IgD-negative memory B cell (primary cell): ENCODE measurements around the gene ARHGAP24. TPM values are rescaled to one million over a fixed set of nuclear protein-coding genes. Genes with fewer than 3 reads are reported as not detected.
A peak's percentile ranks its signal among the peaks of the same experiment; 100 is the strongest.
"Not testable (repeated sequence)": the region's sequence is repeated elsewhere in the genome, so short reads cannot be mapped to it uniquely, and the experiment has no call there.

Source experiments
- H3K27ac Mint-ChIP-seq, 3 donors: one replicate each; pipeline ENCODE4 v1.8.0; 2020 to 2022; ENCODE audit warnings: mild to moderate bottlenecking in 3 of 3, mixed read lengths in 3 of 3, moderate library complexity in 1 of 3
- H3K27me3 Mint-ChIP-seq: one replicate; pipeline ENCODE4 v1.8.0; 2021; ENCODE audit warnings: mixed read lengths
- H3K36me3 Mint-ChIP-seq: one replicate; pipeline ENCODE4 v1.8.0; 2020; ENCODE audit warnings: mild to moderate bottlenecking, mixed read lengths
- H3K4me1 Mint-ChIP-seq, 3 donors: one replicate each; pipeline ENCODE4 v1.8.0; 2020 to 2022; ENCODE audit warnings: mixed read lengths in 3 of 3, mild to moderate bottlenecking in 1 of 3
- H3K4me3 Mint-ChIP-seq, 4 donors: one replicate each; pipeline ENCODE4 v1.8.0; 2020 to 2022; ENCODE audit warnings: mild to moderate bottlenecking in 4 of 4, mixed read lengths in 4 of 4, moderate library complexity in 3 of 4
- H3K9me3 Mint-ChIP-seq, 3 donors: one replicate each; pipeline ENCODE4 v1.8.0; 2020 to 2021; ENCODE audit warnings: mixed read lengths in 3 of 3, mild to moderate bottlenecking in 1 of 3
- polyA plus RNA-seq: library from polyadenylated mRNA; unstranded; fragments of 300-500 nt; fragmentation: Illumina TruSeq; gene quantifications from one replicate; pipeline ENCODE4 v1.2.3, GENCODE V29; 2021

The ARHGAP24 gene
- polyA plus RNA-seq, 1 donor from 2014 or later = 93.4 TPM

DNA sequence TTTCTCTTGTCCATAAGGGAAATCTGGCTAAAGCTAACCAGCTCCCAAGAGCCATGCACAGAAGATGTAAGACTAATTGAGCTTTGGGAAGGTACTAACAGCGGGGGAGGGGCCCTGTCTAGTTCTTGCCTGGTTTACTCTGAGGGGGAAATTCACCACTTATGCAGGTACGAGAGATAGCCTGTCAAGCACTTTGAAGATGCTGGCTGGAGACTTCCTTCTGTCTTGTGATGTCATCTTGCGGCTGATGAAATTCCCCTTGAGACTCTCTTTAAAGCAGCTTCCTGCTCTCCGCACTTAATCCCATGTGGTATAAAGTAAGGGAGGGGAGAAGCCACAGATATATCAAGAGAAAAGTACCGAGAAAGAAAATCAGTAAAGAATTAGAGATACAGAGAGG lies 539.6 kb downstream of the ARHGAP24 start:
- Mint-ChIP-seq H3K27ac (peak overlapping the region in 1 of 3 donors; percentile 60), H3K27me3 (no peaks in the 10 kb centered on the region), H3K36me3 (no peaks in the 10 kb centered on the region), H3K4me3 (peak overlapping the region in 3 of 4 donors; percentile 19 to 86 (median 79)), H3K4me1 (peaks cover 9 to 15% (median 11%) of the 10 kb centered on the region in 3 donors), H3K9me3 (no peaks in the 10 kb centered on the region)

DNA sequence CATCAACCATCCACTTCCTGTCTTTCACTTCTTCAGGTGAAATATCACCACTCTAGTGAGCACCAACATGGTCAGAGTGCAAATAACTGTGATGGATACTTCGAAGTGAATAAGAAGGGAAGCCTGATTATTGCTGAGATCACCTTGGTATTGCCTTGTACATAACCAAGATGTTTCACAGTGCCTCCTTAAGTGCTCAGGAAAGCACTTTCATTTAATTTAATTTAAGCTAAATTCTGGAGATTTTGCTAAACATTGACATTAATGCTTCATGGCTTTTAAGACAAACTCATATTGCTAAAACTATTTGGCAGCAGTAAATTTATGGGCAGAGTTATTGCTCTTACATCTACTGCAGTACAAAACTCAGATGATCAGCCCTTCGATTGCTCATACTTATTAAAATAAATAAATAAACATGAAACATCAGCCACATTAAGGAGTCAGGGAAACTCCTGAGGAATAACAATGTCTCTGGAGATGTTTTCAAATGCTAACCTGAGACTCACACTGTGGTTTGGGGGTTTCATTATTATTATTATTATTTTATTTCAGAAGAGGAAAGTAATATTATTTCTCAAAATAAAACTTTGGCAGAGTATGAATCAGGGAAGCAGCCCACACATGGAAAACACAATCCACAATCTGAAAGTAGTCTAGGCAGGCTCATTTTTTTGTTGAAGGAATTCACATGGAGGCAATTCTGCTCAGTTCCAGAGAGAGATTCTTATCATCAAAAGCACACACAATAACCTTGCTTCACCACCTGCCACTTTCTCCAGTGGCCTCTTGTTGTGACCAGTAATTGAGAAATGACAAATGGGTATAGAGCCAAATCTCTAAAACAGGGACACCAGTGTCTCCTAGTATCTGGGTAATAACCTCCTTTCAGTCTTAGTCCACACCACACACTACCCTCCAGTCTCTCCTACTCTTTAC lies 540.7 kb downstream of the ARHGAP24 start:
- peaks cover 9 to 15% (median 11%) of the 10 kb centered on the region in 3 donors for H3K4me1 Mint-ChIP-seq
- H3K36me3 Mint-ChIP-seq = no peaks in the 10 kb centered on the region
- H3K27ac Mint-ChIP-seq = no peak overlapping the region
- H3K27me3 Mint-ChIP-seq = no peaks in the 10 kb centered on the region
- H3K4me3 Mint-ChIP-seq = peak overlapping the region in 1 of 4 donors; percentile 19
- no peaks in the 10 kb centered on the region for H3K9me3 Mint-ChIP-seq

DNA sequence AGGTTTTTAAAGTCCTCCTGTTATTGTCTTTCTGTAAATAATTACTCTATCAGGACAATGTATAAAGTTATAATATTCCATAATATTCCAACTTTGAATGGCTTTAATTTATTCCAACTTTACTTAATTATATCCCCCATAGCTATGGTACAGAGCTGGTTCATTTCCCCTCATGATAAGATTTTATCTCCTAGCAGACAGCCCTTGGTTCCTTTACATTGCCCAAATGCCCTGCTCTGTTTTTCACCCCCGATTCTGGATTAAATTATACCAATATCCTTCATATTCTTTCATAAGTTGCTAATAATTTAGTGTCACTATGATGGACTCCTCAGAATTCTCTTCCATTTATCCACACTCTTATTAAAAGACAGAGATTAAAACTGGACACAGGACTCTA lies 544.4 kb downstream of the ARHGAP24 start:
- H3K27ac Mint-ChIP-seq = no peak overlapping the region
- peaks cover 8 to 10% (median 10%) of the 10 kb centered on the region in 3 donors for H3K4me1 Mint-ChIP-seq
- H3K4me3 Mint-ChIP-seq = no peak overlapping the region
- no peaks in the 10 kb centered on the region for H3K27me3 Mint-ChIP-seq
- peaks cover under 1% of the 10 kb centered on the region for H3K36me3 Mint-ChIP-seq
- no peaks in the 10 kb centered on the region for H3K9me3 Mint-ChIP-seq

DNA sequence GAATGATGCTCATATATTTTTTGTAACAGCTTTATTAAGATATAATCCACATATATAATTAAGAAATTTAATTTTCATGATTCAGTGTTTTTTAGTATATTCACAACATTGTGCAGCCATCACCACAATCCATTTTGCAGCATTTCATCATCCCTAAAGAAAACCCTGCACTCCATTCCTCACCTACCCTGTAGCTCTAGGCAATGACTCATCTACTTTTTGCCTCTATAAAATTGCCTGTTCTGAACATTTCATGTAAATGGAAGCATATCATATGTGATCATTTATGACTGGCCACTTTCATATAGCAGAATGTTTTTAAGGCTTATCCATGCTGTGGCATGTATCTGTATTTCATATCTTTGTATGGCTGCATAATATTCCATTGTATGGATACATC lies 545.0 kb downstream of the ARHGAP24 start:
- H3K4me3 Mint-ChIP-seq = no peak overlapping the region
- H3K27me3 Mint-ChIP-seq = no peaks in the 10 kb centered on the region
- peaks cover 3 to 6% (median 4%) of the 10 kb centered on the region in 3 donors for H3K4me1 Mint-ChIP-seq
- no peaks in the 10 kb centered on the region for H3K9me3 Mint-ChIP-seq
- H3K27ac Mint-ChIP-seq = no peak overlapping the region
- H3K36me3 Mint-ChIP-seq = peaks cover 2% of the 10 kb centered on the region

DNA sequence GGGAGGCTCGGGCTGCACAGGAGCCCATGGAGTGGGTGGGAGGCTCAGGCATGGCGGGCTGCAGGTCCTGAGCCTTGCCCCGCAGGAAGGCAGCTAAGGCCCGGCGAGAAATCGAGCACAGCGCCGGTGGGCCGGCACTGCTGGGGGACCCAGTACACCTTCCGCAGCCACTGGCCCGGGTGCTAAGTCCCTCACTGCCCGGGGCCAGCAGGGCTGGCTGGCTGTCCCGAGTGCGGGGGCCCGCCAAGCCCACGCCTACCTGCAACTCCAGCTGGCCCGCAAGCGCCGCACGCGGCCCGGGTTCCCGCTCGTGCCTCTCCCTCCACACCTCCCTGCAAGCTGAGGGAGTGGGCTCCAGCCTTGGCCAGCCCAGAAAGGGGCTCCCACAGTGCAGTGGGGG lies 546.7 kb downstream of the ARHGAP24 start:
- not testable (repeated sequence) for H3K4me3 Mint-ChIP-seq, H3K27me3 Mint-ChIP-seq, H3K9me3 Mint-ChIP-seq, H3K4me1 Mint-ChIP-seq, H3K27ac Mint-ChIP-seq, H3K36me3 Mint-ChIP-seq

DNA sequence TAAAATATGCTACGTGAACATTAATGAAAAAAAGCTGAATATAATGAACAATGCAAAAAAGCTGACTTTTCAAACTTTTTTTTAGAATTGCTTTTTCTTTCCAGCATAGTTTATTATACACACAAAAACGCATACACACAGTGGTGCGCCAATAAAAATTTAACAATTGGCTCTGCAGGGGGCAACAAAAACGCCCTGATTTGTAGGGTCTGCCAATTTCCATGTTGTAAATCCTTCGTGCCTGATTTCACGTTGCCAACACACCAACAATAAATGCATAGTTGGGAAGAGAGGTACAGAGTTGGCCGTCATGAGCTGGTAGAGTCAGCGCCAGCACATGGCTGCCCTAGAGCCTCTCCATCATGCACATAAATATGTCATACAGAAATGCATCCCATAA lies 551.8 kb downstream of the ARHGAP24 start:
- Mint-ChIP-seq H3K4me3 (no peak overlapping the region), H3K27me3 (peaks cover 2% of the 10 kb centered on the region), H3K36me3 (peaks cover 2% of the 10 kb centered on the region), H3K4me1 (peaks cover 0 to 2% (median 0%) of the 10 kb centered on the region in 3 donors), H3K9me3 (no peaks in the 10 kb centered on the region), H3K27ac (no peak overlapping the region)

DNA sequence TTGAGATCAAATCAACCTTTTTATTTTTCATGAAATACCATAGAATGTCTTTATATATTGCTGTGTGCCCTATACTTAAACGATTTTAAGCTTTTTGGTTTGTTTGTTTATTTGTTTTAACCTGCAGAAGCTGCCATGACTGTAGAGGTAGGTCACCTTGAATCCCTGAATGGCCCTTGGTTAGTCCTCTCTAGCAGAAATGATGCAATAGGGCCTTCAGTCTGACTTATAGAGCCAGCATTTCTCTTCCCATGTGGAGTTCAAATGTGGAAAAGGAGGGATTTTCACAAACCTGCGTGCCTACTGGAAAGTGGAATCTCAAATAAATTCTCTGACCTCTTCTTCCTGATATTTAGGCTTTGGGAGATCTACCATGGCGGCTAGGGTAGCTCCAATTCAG lies 557.0 kb downstream of the ARHGAP24 start:
- peaks cover 7% of the 10 kb centered on the region for H3K27me3 Mint-ChIP-seq
- H3K9me3 Mint-ChIP-seq = no peaks in the 10 kb centered on the region
- H3K4me1 Mint-ChIP-seq = peaks cover 0 to 2% (median 0%) of the 10 kb centered on the region in 3 donors
- H3K27ac Mint-ChIP-seq = no peak overlapping the region
- H3K36me3 Mint-ChIP-seq = no peaks in the 10 kb centered on the region
- H3K4me3 Mint-ChIP-seq = no peak overlapping the region

DNA sequence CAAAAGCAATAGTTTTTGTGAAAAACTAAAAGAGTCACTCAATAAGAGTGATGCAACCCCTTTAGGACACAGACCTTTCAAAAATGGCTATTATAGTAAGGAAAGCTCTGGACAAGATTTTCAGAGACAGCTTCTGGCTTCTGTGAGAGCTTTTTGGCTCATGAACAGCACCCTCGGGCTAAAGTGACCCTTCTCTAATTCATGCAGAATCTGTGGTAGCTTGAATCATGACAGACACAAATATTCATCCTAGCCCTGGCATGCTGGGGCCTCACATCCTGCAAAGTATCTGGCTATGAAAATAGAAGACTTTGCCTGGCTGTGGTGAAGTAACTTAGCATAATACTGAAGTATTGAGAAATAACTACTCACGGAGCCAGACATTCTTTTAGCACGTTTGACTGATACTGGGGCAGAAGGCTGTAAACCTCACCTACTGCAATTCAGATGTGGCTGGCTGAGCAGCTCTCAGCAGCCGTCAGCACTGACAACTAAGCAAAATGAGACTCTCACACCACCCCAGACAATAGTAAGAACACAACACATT lies 557.6 kb downstream of the ARHGAP24 start:
- Mint-ChIP-seq H3K9me3 (no peaks in the 10 kb centered on the region), H3K27ac (no peak overlapping the region), H3K36me3 (no peaks in the 10 kb centered on the region), H3K27me3 (peaks cover 7% of the 10 kb centered on the region), H3K4me3 (no peak overlapping the region), H3K4me1 (peaks cover 0 to 2% (median 0%) of the 10 kb centered on the region in 3 donors)

DNA sequence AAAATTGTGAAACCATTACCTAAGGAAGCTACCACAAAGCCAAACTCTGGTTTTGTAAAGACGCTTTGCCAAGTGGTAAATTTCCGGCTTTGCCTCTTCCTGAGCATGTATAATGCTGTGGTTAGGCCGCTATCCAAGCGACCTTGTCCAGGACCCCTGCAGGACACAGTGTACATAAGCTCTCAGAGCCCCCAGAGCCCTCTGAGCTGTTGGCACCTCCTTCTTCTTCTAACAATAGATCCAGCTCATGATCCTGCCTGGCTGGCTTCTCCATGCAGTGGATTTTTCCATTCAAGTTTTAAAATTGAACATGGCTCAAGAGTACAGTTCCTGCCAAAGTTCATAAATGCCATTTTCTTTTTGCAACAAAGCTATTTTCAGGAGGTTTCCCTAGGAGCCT lies 558.2 kb downstream of the ARHGAP24 start:
- Mint-ChIP-seq H3K4me1 (peaks cover 0 to 2% (median 0%) of the 10 kb centered on the region in 3 donors), H3K27me3 (peaks cover 7% of the 10 kb centered on the region)

DNA sequence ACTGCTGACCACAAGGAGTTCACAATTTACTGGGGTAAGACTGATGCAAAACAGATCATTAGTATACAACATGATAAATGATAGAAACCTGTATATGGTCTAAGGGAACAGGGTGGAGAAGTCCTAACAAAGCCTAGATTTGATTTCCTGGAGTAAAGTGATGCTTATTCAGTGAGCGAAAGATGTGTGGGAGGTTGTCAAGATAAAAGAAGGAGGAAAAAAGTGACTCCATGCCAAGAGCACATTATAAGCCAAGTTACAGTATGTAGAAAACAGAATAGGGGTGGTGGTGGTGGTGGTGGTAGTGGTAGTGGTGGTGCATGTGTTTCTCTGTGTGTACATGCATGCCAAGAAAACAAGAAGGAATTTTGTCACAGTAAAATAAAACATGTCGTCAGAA lies 559.7 kb downstream of the ARHGAP24 start:
- Mint-ChIP-seq H3K4me1 (peaks cover 0 to 2% (median 0%) of the 10 kb centered on the region in 3 donors), H3K27me3 (peaks cover 7% of the 10 kb centered on the region), H3K4me3 (no peak overlapping the region)

More for the DNA sequence above, 558.2 kb downstream of the ARHGAP24 start:
- Mint-ChIP-seq H3K9me3 (no peaks in the 10 kb centered on the region), H3K4me3 (no peak overlapping the region), H3K36me3 (no peaks in the 10 kb centered on the region), H3K27ac (no peak overlapping the region)

DNA sequence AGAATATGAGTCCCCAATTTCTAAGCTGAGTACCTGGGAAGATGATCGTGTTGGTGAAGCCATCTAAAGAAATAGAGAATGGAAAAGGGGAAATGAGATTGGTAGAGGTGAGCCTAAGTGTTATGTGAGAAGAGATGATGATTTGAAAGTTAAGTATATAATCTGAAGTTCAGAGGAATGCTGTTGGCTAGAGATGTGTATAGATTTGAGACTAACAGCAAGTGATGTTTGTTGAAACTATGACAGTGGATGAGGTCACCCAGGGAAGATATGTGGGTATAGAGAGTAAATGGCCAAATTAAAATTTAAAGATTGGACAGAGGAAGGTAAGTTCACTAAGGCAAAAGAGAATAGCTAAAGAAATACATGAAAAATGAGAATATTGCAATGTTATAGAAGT lies 560.7 kb downstream of the ARHGAP24 start:
- no peaks in the 10 kb centered on the region for H3K36me3 Mint-ChIP-seq
- peaks cover 0 to 2% (median 0%) of the 10 kb centered on the region in 3 donors for H3K4me1 Mint-ChIP-seq
- H3K4me3 Mint-ChIP-seq = no peak overlapping the region
- H3K9me3 Mint-ChIP-seq = peaks cover 0 to 2% (median 0%) of the 10 kb centered on the region in 3 donors
- no peak overlapping the region for H3K27ac Mint-ChIP-seq
- peaks cover 7% of the 10 kb centered on the region for H3K27me3 Mint-ChIP-seq

More for the DNA sequence above, 559.7 kb downstream of the ARHGAP24 start:
- peaks cover 0 to 2% (median 0%) of the 10 kb centered on the region in 3 donors for H3K9me3 Mint-ChIP-seq
- no peak overlapping the region for H3K27ac Mint-ChIP-seq
- no peaks in the 10 kb centered on the region for H3K36me3 Mint-ChIP-seq

DNA sequence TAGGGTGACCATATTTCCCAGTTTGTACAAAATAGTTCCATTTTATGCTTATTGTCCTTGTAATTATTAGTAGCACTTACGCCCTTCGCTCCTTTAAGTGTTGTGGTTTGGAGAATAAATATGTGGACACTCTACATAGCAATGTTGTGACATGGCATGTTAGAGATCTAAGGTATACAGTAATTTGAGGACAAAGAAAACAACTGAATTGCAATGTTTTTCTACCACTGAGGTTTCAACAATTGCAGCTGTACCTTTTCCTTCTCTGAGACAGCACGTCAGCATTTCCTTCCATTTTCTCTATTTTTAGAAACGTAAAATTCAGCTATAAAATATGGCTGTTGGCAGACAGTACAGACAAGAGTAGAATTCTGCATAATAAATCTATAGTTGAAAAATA lies 561.8 kb downstream of the ARHGAP24 start:
- Mint-ChIP-seq H3K27me3 (peaks cover 5% of the 10 kb centered on the region), H3K36me3 (no peaks in the 10 kb centered on the region), H3K9me3 (peaks cover 0 to 2% (median 0%) of the 10 kb centered on the region in 3 donors), H3K27ac (no peak overlapping the region), H3K4me1 (peaks cover 0 to 2% (median 0%) of the 10 kb centered on the region in 3 donors), H3K4me3 (no peak overlapping the region)

DNA sequence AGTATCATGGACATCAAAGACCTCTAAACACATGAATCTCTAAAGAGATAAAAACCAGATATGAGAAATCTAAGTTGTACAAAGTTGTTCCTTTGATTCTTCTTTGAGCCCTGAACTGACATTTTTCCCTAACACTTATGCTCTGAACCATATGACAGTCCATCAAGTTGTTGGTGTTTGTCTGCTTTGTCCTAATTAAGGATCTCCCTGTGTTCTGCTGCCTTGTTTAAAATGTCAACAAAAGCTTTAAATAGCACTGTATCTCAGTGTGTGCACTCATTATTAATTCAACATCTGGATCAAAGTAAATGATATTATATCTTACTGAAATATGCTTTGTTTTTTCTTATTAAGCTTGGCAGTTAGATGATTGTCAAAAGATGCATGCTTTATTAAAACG lies 563.1 kb downstream of the ARHGAP24 start:
- H3K27ac Mint-ChIP-seq = no peak overlapping the region
- no peaks in the 10 kb centered on the region for H3K36me3 Mint-ChIP-seq
- peaks cover 0 to 2% (median 0%) of the 10 kb centered on the region in 3 donors for H3K9me3 Mint-ChIP-seq
- H3K4me1 Mint-ChIP-seq = peaks cover 0 to 2% (median 0%) of the 10 kb centered on the region in 3 donors
- H3K27me3 Mint-ChIP-seq = no peaks in the 10 kb centered on the region
- no peak overlapping the region for H3K4me3 Mint-ChIP-seq

DNA sequence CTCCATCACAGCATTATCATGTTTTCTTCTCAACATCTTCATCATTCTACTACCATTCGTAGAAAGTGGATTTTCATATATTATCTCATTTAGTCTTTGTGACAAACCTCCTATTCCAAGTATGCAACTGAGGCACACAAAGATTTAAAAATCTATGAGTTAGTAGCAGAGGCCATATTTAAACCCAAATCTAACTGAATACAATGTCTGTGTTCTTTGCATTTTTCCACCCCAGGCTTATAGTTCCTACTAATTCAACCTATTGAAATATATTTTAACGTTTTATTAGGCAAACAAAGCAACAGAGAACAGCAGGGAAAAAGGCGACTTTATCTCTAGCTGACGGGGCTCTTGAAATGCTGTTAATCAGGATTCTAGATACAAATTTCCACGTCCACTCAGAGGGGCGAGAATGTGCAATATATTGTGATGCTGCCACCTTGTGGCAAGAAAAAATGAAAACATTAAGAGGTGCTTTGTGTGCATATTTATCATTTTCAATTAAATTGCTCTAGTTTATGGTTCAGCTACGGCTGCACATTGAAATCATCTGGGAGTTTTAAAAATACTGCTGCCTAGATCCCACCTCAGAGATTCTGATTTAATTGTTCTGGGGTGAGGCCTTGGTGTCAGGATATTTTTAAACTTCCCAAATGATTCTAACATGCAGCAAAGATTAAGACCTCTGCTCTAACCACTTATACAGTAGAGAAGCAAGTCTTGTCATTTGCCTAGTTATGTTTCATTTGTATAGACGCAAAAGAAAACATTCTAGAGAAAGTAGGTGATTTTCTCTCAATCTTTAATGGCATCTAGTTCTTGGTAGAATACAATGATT lies 569.0 kb downstream of the ARHGAP24 start:
- Mint-ChIP-seq H3K4me1 (peaks cover 0 to 4% (median 0%) of the 10 kb centered on the region in 3 donors), H3K4me3 (no peak overlapping the region), H3K27ac (no peak overlapping the region), H3K27me3 (peaks cover 4% of the 10 kb centered on the region), H3K36me3 (no peaks in the 10 kb centered on the region), H3K9me3 (peaks cover 0 to 2% (median 0%) of the 10 kb centered on the region in 3 donors)

DNA sequence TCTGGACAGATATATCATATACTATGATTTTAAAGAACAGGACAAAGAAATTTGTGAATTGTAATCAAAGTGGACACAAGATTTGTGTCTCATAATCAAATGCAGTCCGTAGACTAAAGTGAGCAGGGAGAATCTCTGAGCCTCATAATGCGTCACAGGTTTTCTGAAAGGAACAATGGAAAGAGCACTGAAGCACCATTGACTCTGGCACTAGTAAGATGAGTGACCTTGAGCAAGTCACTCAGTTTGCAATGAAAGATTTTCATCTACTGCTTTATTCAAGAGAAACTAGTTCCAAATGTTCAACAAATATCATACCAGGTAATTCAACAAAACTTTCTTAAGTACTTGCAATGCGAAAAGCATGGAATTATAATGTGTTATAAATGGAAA lies 569.6 kb downstream of the ARHGAP24 start:
- Mint-ChIP-seq H3K36me3 (no peaks in the 10 kb centered on the region), H3K4me3 (no peak overlapping the region), H3K27ac (no peak overlapping the region), H3K9me3 (no peaks in the 10 kb centered on the region), H3K27me3 (peaks cover 4% of the 10 kb centered on the region), H3K4me1 (peaks cover 0 to 4% (median 0%) of the 10 kb centered on the region in 3 donors)
